ENCODE data around the gene ANAPC2.

ANAPC2 gene

DNA sequence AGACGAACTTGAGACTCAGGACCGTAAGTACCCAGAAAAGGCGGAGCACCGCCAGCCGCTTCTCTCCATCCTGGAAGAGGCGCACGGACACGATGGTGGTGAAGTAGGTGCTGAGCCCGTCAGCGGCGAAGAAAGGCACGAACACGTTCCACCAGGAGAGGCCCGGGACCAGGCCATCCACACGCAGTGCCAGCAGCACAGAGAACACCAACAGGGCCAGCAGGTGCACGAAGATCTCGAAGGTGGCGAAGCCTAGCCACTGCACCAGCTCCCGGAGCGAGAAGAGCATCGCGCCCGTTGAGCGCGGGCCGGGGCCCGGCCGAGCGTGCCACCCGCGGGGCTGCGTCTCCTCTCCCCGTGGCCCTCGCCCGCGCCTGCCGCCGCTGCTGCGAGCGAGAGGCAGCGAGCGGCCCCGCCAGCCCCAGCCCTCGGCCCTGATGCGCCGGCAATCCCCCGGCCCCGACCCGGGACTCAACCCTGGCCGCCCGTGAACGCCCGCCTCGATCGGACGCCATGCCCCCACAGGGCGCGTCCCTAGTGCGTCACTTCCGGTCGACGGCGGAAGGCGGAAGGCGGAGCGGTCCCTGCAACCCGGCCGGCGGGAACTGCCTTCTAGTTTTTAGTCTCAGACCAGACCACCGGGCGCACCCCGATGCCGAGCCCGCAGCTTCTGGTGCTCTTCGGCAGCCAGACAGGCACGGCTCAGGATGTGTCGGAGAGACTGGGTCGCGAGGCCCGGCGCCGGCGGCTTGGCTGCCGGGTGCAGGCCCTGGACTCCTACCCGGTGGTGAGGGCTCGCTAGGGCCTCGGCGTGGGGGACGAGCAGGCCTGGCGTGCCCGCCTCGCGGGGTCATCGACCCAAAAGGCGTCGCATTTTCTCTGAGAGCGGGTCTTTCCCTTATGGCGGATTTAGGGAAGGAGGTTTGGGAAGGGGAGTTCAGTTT, 17.0 kb upstream of the ANAPC2 start, which contains the start of the genes NDOR1 and TMEM203:
Gene NDOR1 (plus strand): TSS at position 575 of the 944 bp plus-strand sequence. CDS start 78 bp downstream, at position 653.
Gene TMEM203 (minus strand): TSS at position 523 of the 944 bp plus-strand sequence. CDS start 234 bp downstream, at position 289.
- peak within 1 kb of the TSS; percentile 84 to 98 for H3K4me3 ChIP-seq (ENCODE audit: low read depth in 1 of 2, low read length in 2 of 2)
- no peaks in the 10 kb centered on the region for H3K9me3 ChIP-seq (ENCODE audit: control insufficient read depth in 1 of 2, low read length in 2 of 2)
- no peaks in the 10 kb centered on the region for H3K27me3 ChIP-seq (ENCODE audit: low read depth, low read length)
- peak within 1 kb of the TSS; percentile 69 for H3K27ac ChIP-seq (ENCODE audit: low read length)
- peaks cover 0 to 10% of the 10 kb centered on the region in 2 donors for H3K36me3 ChIP-seq (ENCODE audit: control insufficient read depth in 1 of 2, insufficient read depth in 2 of 2, low read length in 2 of 2)
- H3K4me1 ChIP-seq (ENCODE audit: control insufficient read depth in 1 of 2, insufficient read depth in 2 of 2, low read length in 2 of 2), result peaks cover 21 to 58% of the 10 kb centered on the region in 2 donors

DNA sequence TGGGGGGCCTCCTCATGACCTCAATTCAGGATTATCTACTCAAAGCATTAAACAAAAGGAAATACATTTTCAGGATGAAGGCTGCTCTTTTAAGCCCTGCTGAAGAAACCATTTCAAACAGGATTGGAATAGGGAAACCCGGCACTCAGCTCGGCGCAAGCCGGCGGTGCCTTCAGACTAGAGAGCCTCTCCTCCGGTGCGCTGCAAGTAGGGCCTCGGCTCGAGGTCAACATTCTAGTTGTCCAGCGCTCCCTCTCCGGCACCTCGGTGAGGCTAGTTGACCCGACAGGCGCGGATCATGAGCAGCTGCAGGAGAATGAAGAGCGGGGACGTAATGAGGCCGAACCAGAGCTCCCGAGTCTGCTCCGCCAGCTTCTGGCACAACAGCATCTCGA, 16.4 kb upstream of the ANAPC2 start:
- Histone ChIP-seq H3K36me3 (ENCODE audit: control insufficient read depth in 1 of 2, insufficient read depth in 2 of 2, low read length in 2 of 2) (peaks cover 0 to 10% of the 10 kb centered on the region in 2 donors), H3K4me1 (ENCODE audit: control insufficient read depth in 1 of 2, insufficient read depth in 2 of 2, low read length in 2 of 2) (peaks cover 21 to 60% of the 10 kb centered on the region in 2 donors), H3K4me3 (ENCODE audit: low read depth in 1 of 2, low read length in 2 of 2) (peak overlapping the region; percentile 84 to 98), H3K27me3 (ENCODE audit: low read depth, low read length) (no peaks in the 10 kb centered on the region), H3K9me3 (ENCODE audit: control insufficient read depth in 1 of 2, low read length in 2 of 2) (no peaks in the 10 kb centered on the region), H3K27ac (ENCODE audit: low read length) (peak overlapping the region; percentile 69)

DNA sequence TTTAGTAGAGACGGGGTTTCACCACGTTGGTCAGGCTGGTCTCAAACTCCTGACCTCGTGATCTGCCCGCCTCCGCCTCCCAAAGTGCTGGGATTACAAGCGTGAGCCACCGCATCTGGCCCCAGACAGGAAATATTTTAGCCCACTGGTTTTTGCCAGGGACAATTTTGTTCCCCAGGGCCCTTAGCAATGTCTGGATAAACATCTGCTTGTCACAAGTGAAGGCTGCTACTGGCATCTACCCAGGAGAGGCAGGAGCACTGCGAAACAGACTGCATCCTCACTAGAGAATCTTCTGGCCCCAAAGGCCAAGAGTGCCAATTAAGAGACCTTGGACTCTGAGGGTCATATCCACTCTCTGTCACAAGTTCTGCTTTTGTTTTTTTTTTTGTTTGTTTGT, 14.6 kb upstream of the ANAPC2 start:
- no peak overlapping the region for H3K4me3 ChIP-seq (ENCODE audit: low read depth in 1 of 2, low read length in 2 of 2)
- H3K27me3 ChIP-seq (ENCODE audit: low read depth, low read length), result no peaks in the 10 kb centered on the region
- no peak overlapping the region for H3K27ac ChIP-seq (ENCODE audit: low read length)
- H3K4me1 ChIP-seq (ENCODE audit: control insufficient read depth in 1 of 2, insufficient read depth in 2 of 2, low read length in 2 of 2), result peaks cover 21 to 77% of the 10 kb centered on the region in 2 donors
- H3K36me3 ChIP-seq (ENCODE audit: control insufficient read depth in 1 of 2, insufficient read depth in 2 of 2, low read length in 2 of 2), result no peaks in the 10 kb centered on the region
- no peaks in the 10 kb centered on the region for H3K9me3 ChIP-seq (ENCODE audit: control insufficient read depth in 1 of 2, low read length in 2 of 2)

DNA sequence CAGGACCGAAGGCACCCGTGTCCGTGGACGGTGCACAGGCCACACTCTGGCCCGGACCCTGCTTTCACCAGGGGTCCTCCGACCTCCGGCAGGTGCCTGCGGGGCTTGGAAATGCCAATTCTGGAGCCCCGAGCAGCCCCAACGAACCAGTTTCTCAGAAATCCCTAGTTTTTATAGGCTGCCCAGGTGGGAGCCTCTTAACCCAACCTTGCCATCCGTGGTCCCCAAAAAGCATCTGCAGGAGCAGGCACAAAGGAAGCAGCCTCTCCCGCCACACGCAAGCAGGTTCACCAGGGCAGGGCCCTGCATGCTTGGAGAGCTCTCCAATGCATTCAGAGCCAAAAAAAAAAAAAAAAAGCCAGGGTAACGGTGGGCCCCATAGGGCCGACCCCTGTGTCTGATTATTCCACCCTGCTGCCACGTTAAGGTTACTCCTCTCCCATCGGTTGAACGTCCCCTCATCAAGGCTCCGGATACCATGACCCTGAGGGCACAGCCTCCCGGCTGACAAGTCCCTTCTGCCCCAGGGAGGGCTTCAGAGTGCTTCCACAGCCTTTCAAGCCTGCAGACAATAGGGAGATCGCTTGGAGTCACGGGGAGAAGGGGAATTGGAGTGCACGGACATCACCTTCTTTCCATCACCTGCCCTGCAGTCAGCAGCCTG, 13.0 kb upstream of the ANAPC2 start:
- no peaks in the 10 kb centered on the region for H3K27me3 ChIP-seq (ENCODE audit: low read depth, low read length)
- peak overlapping the region; percentile 61 to 76 for H3K4me3 ChIP-seq (ENCODE audit: low read depth in 1 of 2, low read length in 2 of 2)
- peak overlapping the region; percentile 56 for H3K27ac ChIP-seq (ENCODE audit: low read length)
- H3K4me1 ChIP-seq (ENCODE audit: control insufficient read depth in 1 of 2, insufficient read depth in 2 of 2, low read length in 2 of 2), result peaks cover 13 to 74% of the 10 kb centered on the region in 2 donors
- no peaks in the 10 kb centered on the region for H3K36me3 ChIP-seq (ENCODE audit: control insufficient read depth in 1 of 2, insufficient read depth in 2 of 2, low read length in 2 of 2)
- H3K9me3 ChIP-seq (ENCODE audit: control insufficient read depth in 1 of 2, low read length in 2 of 2), result no peaks in the 10 kb centered on the region

DNA sequence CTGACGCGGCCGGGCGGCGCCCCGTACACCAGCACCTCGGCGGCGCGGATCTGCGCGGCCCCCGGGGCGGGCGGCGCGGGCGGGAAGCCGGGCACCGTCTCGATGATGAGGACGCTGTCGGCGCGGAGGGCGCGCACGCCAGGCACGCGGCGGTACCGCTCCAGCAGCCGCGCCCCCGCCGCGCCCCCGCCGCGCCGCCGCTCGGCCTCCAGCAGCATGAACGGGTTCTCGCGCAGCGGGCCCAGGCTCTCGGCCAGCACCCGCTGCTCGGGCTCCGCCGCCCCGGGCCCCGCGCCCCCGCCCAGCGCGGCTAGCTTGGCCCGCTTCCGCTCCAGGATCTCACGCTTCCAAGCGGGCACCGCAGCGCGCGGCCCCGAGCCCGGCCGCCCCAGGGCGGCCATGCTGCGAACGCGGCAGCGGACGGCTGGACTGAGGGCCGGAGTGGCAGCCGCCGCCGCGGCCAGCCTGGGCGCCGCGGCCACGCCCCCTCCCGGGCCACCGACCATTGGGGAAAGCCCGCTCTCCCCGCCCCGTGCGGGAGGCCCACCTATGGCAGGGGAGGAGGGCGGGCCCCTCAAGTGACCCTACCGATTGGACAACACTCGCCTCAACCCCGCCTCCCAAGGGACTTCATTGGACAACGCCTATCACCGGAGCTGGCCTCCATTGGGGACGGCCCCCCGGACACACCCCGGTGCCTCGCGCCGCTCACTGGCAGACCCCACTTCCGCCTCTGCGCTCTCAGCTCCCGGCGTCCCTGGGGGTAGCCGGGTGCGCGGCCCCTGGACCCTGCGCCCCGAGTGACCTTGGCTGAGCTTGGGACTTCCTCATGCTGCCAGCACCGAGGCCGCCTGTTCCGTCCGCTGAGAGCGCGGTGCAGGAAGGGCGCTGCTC, 12.2 kb upstream of the ANAPC2 start, which contains the start of gene TPRN:
Gene TPRN (minus strand): TSS at position 431 of the 894 bp plus-strand sequence. CDS start 30 bp downstream, at position 401.
- no peaks in the 10 kb centered on the region for H3K36me3 ChIP-seq (ENCODE audit: control insufficient read depth in 1 of 2, insufficient read depth in 2 of 2, low read length in 2 of 2)
- H3K27ac ChIP-seq (ENCODE audit: low read length), result peak within 1 kb of the TSS; percentile 56
- no peaks in the 10 kb centered on the region for H3K27me3 ChIP-seq (ENCODE audit: low read depth, low read length)
- no peaks in the 10 kb centered on the region for H3K9me3 ChIP-seq (ENCODE audit: control insufficient read depth in 1 of 2, low read length in 2 of 2)
- H3K4me1 ChIP-seq (ENCODE audit: control insufficient read depth in 1 of 2, insufficient read depth in 2 of 2, low read length in 2 of 2), result peaks cover 10 to 68% of the 10 kb centered on the region in 2 donors
- peak within 1 kb of the TSS; percentile 61 to 76 for H3K4me3 ChIP-seq (ENCODE audit: low read depth in 1 of 2, low read length in 2 of 2)

DNA sequence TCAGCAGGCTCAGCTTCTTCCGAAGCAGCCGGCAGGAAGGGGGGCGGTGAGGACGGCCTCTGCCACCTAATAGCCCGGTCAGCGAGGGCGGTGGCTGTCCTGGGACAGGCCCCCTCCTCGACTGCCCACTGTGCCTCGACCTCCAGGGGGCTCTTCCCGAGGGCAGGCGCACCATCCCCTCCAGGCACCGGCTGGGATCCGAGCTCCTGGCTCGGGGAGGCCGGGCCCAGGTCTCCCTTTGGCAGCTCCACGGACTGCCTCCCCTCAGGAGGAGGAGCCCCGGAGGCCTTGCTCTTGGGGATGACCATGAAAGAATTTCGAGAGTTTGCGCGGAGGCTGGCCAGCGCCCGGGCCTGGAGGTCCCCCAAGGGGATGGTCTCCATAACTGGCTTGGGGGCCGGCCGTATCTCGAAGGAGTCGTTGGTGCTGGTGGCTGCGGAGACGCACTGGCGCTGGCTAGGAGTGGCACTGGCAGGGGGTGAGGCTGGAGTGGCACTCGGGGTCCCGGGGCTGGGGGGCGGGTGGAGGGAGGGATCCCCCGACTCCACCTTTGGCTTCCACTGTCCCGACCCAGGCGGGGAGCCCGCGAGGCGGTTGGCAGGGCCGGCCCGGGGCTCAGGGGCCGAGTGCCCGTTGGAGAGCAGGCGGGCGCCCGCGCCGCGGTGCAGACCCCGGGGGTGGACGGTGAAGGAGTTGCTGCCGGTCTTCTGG, 11.2 kb upstream of the ANAPC2 start:
- Histone ChIP-seq H3K4me3 (ENCODE audit: low read depth in 1 of 2, low read length in 2 of 2) (peak overlapping the region; percentile 16 to 54), H3K9me3 (ENCODE audit: control insufficient read depth in 1 of 2, low read length in 2 of 2) (no peaks in the 10 kb centered on the region), H3K27me3 (ENCODE audit: low read depth, low read length) (no peaks in the 10 kb centered on the region), H3K27ac (ENCODE audit: low read length) (no peak overlapping the region), H3K36me3 (ENCODE audit: control insufficient read depth in 1 of 2, insufficient read depth in 2 of 2, low read length in 2 of 2) (no peaks in the 10 kb centered on the region), H3K4me1 (ENCODE audit: control insufficient read depth in 1 of 2, insufficient read depth in 2 of 2, low read length in 2 of 2) (peaks cover 7 to 62% of the 10 kb centered on the region in 2 donors)

DNA sequence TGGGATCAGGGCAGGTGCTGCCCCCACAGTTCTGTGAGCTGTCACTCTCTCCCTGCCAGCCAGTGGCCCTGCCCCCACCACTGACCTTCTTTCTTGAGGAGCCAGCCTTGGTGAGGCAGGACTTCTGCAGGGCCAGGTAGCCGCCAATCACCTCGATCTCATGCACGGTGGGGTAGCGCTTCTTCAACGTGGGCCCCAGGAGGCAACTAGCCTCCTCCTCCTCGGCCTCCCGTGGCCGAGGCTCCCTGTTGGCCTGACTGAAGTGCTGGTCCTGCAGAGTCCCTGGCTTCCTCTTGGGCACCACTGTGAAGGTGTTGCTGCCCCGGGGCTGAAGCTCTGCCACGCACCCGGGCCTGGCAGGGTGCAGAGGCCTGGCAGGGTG, 10.5 kb upstream of the ANAPC2 start:
- peaks cover under 1 to 55% of the 10 kb centered on the region in 2 donors for H3K4me1 ChIP-seq (ENCODE audit: control insufficient read depth in 1 of 2, insufficient read depth in 2 of 2, low read length in 2 of 2)
- no peak overlapping the region for H3K27ac ChIP-seq (ENCODE audit: low read length)
- no peaks in the 10 kb centered on the region for H3K36me3 ChIP-seq (ENCODE audit: control insufficient read depth in 1 of 2, insufficient read depth in 2 of 2, low read length in 2 of 2)
- H3K27me3 ChIP-seq (ENCODE audit: low read depth, low read length), result no peaks in the 10 kb centered on the region
- H3K9me3 ChIP-seq (ENCODE audit: control insufficient read depth in 1 of 2, low read length in 2 of 2), result no peaks in the 10 kb centered on the region
- H3K4me3 ChIP-seq (ENCODE audit: low read depth in 1 of 2, low read length in 2 of 2), result peak overlapping the region in 1 of 2 donors; percentile 54

DNA sequence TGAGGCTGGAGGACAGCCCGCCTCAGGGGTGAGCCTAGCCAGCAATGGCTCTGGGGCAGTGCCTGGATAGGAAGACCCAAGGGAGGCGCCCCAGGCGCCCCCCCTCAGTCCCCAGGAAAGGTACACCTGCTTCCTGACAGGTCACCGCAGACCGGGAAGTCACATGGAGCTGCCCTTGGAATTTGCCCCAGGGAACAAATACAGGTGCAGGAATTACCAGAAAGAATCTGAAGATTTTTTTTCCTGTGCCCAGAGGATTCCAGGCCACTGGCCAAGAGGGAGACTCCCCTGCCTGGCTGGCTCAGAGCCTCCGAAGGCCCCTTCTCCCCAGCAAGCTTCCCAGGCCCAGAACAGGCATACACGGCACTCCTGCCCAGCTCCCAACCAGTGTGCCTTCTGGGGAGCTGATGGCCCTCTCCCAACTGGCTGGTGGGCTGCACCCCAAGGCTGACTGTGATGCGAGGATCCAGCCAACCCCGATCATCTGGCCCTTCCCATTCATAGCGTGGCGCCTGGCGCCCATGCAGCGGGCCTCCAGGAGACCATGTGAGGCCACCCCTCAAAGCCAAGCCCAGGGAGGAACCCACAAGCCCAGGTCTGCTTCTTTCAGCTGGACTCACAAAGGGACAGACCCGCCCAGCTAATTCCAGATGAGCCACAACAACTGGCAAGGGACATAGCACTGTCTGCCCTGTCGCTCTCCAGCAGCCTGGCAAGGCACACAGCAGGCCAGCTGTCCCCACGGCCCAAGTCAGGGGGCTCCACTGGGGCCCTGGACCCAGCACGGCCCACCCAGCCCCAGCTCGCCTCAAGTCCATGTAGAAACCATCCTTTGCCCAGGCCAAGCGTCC, 9.9 kb upstream of the ANAPC2 start:
- Histone ChIP-seq H3K36me3 (ENCODE audit: control insufficient read depth in 1 of 2, insufficient read depth in 2 of 2, low read length in 2 of 2) (no peaks in the 10 kb centered on the region), H3K27me3 (ENCODE audit: low read depth, low read length) (no peaks in the 10 kb centered on the region), H3K4me1 (ENCODE audit: control insufficient read depth in 1 of 2, insufficient read depth in 2 of 2, low read length in 2 of 2) (peaks cover 0 to 49% of the 10 kb centered on the region in 2 donors), H3K4me3 (ENCODE audit: low read depth in 1 of 2, low read length in 2 of 2) (peak overlapping the region in 1 of 2 donors; percentile 54), H3K27ac (ENCODE audit: low read length) (peak overlapping the region; percentile 8), H3K9me3 (ENCODE audit: control insufficient read depth in 1 of 2, low read length in 2 of 2) (no peaks in the 10 kb centered on the region)

DNA sequence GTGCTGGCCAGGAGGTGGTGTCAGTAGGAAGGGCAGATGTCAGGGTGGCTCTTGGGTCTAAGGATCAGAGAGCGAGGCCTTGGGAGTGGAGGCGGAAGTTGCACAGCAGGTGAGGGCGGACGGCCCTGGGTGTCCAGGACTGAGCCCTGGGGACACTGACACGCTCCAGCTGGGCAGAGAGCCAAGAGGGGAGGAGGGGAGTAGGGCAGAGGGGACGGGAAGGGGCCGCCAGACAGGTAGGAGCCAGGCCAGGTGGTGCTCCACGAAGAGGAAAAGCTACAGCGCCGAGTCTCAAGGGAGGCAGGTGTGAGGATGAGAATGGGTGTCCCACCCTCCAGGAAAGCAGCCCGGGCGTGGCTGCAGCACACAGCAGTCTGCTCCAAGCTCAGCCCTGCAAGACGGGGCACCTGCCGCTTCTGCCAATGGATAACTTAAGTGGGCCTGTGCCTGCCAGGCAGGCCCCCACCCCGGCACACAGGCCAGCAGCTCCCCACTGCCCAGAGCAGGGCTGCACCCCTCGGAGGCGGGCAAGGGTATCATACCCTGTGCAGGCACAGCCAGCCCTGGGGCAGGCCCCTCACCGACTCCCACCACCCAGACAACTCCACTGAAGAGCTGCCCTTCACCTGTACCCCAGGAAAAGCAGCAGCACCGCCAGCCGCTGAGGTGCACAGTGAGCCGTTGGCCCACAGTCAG, 7.3 kb upstream of the ANAPC2 start:
- no peak overlapping the region for H3K27ac ChIP-seq (ENCODE audit: low read length)
- H3K9me3 ChIP-seq (ENCODE audit: control insufficient read depth in 1 of 2, low read length in 2 of 2), result no peaks in the 10 kb centered on the region
- no peak overlapping the region for H3K4me3 ChIP-seq (ENCODE audit: low read depth in 1 of 2, low read length in 2 of 2)
- H3K36me3 ChIP-seq (ENCODE audit: control insufficient read depth in 1 of 2, insufficient read depth in 2 of 2, low read length in 2 of 2), result peaks cover 5 to 7% of the 10 kb centered on the region in 2 donors
- H3K27me3 ChIP-seq (ENCODE audit: low read depth, low read length), result no peaks in the 10 kb centered on the region
- peaks cover 0 to 27% of the 10 kb centered on the region in 2 donors for H3K4me1 ChIP-seq (ENCODE audit: control insufficient read depth in 1 of 2, insufficient read depth in 2 of 2, low read length in 2 of 2)
